Measurements from ENCODE around the gene INSL3.

INSL3 gene

DNA sequence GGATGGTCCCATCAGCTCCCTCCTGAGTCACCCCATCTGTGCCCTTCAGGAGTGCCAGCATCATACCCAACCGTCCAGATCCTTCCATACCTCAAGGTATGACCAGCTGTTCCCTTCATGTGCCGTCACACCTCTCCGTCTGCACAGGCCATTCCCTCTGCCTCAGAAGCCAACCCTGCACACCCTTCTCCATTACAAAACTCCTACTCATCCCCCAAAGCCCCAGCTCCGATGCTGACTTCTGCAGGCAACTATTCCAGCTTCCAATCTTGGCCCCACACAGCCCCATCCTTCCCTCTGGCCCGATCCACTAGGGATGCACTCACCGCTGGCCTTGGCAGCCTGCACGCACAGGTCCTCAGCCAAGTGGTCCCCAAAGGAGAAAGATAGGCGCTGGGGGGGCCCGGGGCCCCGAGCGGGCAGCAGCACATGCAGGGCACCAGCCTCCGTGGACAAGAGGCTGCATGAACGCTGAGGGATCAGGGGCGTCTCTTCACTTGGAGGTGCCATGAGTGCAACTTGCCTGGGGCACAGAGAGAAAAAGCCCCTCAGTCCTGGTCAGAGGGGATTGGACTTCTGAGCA lies 22.7 kb upstream of the INSL3 start:
- DNase-seq = no peak

DNA sequence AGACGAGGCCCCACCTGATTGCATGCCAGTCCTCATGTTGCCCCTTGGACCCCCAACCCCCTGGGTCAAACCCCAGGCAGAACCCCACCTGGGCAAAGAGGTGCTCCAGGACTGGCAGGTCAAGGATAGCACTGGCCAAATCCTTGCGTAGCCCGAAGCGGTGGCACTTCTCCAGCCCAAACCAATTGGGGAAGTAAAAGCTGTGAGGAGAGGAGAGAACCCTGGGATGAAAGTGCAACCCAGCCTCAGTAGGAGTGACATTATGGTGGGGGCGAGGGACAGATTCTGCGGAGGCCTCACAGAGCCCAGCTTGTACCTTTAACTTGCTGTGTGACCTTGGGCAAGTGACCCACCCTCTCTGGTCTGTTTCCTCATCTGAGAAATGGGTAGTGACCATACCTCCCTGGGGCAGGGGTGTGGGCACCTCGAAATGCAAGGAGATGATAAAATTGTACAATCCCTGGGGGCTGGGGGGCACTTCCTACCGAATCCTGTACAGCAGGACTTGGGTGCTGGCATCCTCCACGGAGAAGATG lies 22.0 kb upstream of the INSL3 start:
- peak; percentile 29 for DNase-seq

DNA sequence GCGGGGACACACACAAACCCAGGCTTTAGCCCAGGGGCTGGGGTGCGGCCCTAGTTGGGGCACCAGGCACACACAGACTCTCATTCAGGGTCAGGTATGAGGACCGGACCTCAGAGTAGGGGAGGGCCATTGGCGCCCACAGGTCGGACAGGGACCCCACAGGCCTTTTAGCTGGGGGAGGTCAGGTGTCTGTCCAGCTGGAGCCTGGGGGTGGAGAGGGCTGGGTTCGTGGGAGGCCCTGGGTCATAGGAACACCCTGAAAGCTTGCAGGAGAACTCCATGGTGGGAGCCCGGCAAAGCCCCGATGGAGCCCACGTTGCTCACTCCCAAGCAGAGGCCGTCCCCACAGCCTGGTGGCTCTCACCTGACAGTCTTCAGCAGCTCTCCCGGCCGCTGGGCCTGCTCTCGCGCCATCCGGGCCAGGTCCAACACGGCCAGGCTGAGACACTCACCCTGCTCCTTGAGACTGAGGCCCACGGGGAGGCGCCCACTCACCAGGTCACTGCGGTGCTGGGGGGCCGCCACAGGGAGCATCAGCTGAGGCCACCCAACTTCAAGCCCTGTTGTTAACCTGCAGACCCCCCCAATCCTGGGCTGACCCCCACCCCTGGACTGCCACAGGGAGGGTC lies 21.5 kb upstream of the INSL3 start:
- DNase-seq = peak; percentile 47

DNA sequence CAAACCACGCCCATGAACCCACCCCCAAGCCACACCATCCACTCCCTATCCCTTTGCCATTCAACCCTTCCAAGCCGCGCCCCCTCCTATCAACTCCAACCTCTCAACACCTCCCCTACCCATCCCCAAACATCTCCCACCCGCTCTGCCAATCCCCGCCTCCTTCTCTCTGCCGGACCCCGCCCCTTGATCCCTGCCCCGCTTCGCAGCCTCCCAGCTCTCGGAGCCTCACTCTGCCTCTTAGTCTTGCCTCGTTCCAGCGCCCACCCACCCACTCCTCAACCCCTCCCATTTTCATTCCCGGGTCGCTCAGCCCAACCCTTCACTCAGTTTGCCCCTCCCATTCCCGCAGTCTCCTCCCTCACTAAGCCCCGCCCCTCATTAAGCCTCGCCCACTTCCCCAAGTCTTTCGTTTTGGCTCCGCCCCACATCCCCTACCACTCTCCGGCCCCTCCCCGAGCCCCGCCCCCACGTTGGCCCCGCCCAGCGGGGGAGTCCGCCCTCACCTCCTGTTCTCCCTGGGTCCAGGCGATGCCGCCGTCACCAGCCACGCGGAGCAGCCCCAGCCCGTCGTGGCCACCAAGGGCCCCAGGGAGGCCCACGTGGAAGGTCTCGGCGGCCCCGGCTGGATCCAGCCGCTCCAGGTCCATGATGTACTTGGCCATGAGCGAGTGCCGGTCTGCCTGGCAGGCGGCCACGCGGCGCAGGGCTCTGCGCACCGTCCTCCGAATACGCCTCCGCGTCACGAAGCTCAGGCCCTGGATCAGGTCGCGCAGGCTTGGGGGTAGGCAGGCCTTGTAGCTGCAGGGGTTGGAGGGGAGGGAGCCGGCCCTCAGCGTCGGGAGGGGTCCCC lies 20.7 kb upstream of the INSL3 start:
- DNase-seq = peak; percentile 98

DNA sequence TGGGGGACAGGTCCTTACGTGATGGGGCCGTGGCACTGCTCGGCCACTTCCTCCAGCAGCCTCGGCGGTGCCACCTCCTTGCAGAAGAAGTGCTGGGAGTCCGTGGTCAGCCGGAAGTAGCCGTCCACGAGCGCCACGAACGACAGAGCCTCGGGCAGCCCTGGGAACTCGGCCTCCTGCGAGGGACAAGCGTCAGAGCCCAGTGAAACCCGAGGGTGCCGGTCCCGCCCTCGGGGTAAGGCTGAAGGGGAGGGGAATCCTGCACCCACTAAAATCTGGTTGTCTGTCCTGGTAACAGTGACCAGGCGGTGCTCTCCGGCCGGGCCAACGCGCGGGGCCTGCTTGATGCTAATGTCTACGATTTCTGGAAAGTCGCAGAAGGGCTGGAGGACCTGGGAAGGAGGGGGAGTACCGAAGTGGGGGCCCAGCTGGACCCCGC lies 20.1 kb upstream of the INSL3 start:
- no peak for DNase-seq

DNA sequence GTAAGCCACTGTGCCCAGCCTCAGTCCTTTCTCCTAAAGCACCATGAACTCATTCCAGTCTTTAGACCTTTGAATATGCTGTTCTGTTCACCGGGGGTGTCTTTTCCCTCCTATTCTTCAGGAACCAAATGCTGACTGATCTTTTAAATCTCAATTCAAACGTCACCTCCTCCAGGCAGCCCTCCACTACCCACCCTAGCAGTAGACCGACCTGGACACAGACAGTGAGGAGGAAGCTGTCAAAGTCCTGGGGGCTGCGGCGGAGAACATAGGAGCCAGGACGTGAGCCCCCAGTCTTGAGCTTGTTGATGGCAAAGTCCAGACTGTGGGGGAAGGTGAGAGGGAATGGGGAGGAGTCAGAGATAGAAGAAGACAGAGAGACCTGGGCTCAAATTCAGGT lies 18.7 kb upstream of the INSL3 start:
- DNase-seq = no peak

DNA sequence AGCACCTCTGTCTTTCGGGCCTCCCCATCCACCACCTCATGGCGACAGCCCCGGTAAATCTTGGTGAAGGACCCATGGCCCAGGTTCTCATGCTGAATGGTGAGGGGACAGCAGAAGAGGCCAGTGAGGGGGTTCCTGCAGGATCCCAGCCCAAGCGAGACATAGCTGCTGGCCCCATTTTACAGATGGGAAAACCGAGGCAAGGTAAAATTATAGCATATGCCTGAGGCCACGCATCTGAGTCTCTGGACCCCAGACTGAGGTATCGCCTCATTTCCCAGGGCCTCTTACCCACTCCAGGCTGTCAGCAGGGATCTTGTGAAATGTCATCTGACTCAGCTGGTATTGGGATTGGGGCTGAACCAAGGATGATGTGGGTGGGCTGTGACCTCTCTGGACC lies 16.7 kb upstream of the INSL3 start:
- no peak for DNase-seq

DNA sequence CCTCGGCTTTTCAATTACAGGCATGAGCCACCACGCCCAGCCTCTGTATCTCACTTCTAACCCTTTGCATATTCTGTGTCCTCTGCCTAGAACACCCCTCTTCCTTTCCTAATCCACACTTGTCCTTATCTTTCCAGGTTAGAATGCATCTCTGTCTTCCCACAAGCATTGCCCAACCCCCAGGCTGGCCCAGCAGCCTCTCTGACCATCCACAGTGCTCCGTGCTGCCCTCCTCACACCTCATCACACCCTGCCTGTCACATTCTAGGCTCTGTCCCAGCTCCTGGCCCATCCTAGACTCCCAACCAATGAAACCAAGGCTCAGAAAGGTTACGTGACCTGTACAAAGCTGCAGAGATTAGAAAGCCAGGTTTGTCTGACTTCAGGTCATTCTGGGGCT lies 15.2 kb upstream of the INSL3 start:
- no peak for DNase-seq

DNA sequence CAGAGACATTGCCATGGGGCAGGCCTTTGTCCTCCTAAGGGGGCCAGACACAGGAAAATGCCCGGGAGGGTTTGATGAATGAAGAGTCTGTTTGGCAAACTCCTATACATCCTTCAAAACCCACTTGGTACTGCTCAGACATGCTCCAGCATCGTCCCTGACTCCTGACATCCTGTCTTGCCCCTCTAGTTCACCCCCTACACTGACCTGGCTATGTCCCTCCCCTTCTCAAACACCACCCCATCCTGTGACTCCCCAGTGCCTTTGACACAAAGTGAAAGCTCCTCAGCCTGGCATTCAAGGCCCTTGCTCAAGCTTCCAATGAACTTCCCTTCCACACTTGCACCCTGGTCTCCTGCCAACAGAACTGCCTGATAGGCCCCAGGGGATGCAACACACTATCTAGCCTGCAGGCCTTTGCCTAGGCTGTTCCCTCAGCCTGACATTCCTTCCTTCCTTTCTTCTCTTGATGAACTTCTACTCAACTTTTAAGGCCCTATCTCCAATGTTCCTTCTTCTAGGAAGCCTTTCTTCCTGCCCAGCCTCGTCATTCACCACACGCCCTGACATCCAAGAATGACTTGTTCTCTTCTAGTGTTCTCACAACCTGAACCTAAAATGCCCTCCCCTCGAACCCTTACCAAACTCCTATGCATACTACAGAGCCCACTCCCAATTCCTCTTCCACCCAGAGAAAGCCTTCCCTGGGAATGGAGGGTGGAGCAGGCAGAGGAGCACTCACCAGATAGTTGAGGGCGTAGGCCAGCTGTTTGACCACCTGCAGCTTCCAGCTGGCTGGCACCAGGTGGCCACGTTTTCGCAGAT lies 14.1 kb upstream of the INSL3 start:
- no peak for DNase-seq

DNA sequence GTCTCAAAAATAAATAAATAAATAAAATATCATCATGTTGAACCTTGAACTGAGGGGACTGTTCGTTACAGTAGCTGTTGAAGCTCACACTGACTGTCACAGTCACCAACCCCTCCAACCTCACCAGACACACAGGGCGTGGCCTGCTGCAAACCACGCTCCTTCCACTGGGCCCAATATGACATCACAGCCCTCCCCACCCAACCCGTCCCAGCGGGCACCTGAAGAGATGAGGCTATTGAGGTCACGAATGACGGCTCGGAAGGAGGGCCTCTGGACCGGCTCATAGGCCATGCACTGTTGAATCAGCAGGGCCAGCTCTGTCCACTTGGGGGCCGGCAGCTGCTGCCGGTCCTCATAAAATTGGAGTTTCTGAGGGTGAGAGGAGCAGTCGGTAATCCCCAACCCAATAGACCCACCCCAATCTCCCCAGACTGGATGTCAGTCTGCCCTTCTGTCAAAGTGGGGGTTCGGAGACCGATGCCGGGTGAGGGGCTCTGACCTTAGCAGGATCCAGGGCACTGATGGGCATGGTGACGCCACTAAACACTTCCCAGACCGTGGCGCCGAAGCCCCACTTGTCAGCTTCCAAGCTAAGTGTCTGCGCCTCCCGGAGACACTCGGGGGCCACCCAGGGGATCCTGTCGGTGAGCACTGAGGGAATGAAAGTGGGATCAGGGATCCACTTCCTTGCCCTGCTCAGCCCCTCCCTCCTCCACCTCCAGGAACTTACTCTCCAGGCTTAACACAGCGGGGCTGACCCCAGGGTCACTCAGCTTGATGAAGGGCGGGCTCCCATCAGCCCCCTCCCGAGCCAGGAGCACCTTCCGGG lies 13.2 kb upstream of the INSL3 start:
- no peak for DNase-seq

DNA sequence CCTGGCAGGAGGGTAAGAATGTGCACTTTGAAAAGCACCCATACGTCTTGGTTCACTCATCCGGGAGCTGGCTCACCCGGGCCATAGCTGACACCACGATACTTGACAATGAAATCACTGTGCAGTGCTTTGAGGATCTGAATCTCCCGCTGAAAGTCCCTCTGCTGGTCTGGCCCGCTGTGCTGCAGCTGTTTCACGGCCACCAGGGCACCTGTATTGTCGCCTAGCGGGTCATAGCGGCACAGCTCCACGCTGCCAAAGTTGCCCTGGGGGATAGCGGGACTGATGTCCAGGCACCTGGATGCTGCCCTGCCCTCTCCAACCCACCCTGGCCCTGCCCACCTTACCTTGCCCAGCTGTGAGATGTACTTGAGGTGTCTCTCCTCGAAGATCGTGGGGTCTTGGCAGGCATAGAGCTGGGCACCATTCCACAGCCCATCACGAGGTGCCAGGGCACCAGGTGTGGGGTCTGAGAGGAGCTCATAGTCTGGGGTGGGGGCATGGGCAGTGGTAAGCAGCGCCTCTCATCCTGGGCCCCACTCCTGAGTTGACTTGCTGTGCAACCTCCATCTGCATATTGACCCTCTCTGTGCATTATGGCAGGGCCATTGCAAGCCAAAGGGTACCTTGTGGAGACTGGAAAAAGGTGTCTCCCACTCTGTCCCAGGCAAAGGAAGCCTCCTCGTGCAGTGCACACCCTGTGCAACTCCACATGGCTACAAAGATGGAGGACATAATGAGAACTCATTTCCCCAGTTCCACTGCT lies 11.3 kb upstream of the INSL3 start:
- DNase-seq = no peak

DNA sequence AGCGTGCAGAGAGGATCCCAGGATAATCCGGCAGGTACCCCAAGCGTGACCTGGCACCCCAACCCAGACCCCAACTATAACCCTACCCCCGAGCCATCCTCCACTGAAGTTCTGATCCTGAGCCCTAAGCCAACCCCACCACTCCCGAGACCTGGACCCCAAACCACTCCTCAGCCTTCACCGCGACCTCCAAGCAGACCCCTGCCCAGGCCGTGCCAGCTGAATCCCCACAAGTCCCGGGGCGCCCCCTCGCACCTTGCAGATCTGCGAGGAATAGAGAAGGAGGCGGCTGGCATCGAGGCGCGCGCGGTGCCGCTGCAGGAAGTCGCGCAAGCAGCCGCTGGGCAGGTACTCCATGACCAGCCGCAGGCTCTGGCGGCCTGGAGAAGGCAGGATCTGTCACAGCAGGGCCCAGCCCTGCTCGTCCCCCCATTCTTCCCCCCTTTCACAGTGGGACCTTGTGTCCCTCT lies 10.1 kb upstream of the INSL3 start:
- DNase-seq = no peak

DNA sequence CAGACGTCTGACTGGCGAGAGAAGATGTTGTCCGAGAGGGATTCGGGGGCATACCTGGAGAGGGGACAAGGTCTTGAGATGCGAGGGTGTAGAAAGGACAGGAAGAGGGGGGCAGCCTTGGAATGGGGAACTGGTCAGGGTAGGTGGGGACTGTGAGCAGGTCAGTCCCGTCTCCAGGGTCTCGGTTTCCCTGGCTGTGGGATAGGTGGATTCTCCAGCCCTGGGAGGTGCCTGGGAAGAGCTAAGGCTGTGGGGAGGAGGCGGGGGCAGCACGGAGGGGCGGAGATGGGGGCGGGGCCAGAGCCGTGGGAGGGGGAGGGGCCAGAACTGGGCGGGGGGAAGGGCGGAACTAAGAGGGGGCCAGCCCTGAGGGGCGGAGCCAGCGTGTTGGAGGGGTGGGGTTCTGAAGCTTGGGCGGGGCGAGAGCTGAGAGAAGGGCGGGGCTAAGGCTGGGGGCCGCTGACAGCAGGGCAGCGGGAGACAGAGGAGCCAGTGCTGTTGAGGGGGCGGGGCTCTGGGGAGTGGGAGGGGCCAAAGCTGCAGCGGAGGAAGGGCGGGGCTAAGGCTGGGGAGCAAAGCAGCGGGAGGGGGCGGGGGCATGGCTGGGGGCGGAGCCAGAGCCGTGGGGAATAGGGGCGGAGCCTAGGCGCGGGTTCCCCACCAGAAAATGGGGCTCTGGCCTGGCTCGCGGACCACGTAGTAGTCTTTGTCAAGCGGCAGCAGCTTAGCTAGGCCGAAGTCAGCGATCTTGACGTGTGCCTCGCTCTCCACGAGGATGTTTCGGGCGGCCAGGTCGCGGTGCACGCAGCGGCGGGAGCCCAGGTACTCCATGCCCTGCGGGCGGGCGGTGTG lies 9.5 kb upstream of the INSL3 start:
- peak; percentile 97 for DNase-seq

DNA sequence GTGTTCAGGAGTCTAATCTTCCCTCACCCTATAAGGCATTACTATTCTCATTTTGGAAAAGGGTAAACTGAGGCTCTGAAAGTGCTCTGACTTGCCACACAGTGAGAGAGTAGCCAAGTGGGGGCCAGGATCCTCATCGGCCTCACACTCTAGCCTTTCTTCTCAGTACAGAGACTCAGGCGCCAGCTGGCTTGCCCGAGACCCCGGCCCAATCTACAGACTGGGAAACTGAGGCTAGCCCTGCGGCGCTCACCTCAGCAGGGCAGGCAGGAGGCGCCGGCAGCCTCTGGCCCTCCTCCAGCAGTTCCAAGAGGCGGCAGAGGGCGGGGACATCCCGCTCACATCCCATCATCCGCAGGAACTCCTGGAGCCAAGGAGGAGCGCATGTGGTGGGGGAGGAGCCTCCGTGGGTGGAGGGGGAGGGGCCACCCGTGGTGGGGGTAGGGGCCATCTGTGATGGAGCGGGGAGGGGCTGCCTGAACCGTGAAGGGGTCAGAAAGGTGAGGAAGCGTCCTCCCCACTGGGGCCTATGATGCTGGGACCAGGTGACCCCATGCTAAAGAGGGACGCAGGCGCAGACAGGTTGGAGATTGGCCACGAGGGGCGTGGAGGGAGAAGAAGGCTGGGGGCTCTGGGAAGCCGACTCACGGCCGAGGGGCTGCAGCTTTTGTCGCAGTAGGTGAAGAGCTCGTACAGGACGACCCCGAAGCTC lies 8.7 kb upstream of the INSL3 start:
- DNase-seq = peak; percentile 94

DNA sequence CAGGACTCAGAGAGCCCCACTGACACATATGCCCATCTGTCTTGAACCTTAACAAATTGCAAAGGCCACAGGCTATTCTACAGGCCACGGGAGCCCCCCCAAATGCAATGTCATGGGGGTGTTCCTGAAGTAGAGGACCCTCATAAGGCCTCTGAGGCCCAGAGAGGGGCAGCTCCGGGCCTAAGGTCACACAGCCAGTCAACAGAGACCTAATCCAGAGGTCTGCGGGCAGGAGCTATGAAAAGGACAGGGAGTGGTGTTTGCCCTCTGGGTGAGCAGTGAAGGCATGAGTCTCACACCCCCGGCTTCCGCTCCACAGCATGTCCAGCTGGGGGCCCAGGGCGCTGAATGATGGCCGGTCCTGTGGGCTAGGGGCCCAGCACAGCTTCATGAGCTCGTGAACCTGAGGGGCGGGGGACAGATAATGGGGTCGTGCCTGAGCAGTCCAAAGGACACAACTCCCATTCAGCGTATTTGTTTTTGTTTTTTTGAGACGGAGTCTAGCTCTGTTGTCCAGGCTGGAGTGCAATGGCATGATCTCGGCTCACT lies 5.3 kb upstream of the INSL3 start:
- no peak for DNase-seq

DNA sequence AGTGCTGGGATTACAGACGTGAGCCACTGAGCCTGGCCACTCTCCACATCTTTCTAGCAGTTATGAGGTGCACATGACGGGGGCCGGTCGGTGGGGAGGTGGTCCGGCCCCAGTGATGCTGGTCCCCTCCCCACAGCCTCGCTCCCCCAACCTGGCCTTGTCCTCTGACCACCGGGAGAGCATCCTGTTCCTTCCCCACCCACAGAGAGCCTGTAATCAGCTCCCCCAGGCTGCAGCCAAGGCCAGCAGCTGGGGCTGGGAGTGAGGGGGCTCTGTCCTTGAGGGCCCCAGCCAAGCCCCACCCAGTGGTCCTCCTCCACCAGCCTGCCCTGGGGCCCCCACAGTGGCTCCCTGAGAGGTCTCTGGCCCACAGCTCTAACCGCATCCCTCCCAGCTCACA lies 3.0 kb upstream of the INSL3 start:
- DNase-seq = no peak

DNA sequence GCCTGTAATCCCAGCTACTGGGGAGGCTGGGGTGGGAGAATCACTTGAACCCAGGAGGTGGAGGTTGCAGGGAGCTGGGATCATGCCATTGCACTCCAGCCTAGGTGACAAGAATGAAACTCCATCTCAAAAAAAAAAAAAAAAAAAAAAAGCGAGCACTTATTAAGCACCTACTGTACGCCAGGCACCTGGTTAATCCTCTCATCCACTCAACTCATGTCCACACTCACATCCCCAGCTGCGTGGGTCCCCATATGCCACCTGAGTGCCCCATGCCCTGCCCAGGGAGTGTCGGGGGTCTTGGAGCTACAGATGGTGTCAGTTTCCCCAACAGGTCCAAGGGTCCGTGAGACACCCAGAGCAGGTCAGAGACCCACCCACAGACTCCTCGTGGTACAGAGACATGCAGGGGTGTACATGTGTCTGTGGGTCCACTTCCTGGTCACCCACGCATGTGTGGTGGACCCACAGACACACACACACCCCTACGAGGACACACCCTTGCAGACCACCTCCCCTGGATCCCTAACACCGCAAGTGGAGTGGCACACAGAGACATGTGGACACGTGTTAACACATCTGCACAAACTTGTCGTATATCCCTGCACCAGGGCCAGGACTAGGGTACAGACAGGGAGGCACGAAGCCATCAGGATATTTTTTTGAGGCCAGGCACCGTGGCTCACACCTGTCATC lies 3.5 kb downstream of the INSL3 start:
- no peak for DNase-seq

DNA sequence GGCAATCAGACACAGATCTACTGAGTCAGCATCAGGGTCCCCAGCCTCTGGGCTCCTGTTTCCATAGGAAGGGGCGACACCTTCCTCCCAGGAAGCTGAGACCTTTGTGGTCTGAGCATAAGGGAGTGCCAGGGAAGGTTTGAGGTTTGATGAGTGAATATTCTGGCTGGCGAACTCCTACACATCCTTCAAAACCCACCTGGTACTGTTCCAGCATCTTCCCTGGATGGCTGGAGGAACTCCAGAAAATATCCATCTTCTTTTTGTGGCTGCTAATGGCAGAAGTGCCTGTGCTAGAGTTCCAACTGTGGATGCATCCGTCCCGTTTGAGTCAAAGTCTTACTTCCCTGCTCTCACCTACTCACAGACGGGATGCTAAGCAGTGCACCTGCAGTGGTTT lies 9.2 kb downstream of the INSL3 start:
- no peak for DNase-seq

DNA sequence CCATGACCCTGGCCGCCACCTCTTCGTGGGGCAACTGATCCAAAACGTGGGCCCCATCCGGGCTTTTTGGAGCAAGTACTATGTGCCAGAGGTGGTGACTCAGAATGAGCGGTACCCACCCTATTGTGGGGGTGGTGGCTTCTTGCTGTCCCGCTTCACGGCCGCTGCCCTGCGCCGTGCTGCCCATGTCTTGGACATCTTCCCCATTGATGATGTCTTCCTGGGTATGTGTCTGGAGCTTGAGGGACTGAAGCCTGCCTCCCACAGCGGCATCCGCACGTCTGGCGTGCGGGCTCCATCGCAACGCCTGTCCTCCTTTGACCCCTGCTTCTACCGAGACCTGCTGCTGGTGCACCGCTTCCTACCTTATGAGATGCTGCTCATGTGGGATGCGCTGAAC lies 9.6 kb downstream of the INSL3 start:
- no peak for DNase-seq
